ENCODE data around the gene FAM222A.

GRCh38 chr12:109763201-109763841 lies 49.7 kb downstream of the FAM222A start:
- TF ChIP-seq CTCF (conservative IDR thresholded peaks at IDR 0.05; ENCODE audit: low read depth, low read length) (no peak), CEBPB (IDR thresholded peaks at IDR 0.05; ENCODE audit: low read depth, low read length) (no peak), POLR2A (IDR thresholded peaks at IDR 0.05; ENCODE audit: low read depth, low read length) (no peak)
